Measurements from ENCODE around the gene ATG4A. TPM values are rescaled to one million over a fixed set of nuclear protein-coding genes. Genes with fewer than 3 reads are reported as not detected.

ATG4A gene
- total and polyA plus RNA-seq, 8 donors: 9.0 to 69.2 (median 19.1) TPM; not detected in 1

DNA sequence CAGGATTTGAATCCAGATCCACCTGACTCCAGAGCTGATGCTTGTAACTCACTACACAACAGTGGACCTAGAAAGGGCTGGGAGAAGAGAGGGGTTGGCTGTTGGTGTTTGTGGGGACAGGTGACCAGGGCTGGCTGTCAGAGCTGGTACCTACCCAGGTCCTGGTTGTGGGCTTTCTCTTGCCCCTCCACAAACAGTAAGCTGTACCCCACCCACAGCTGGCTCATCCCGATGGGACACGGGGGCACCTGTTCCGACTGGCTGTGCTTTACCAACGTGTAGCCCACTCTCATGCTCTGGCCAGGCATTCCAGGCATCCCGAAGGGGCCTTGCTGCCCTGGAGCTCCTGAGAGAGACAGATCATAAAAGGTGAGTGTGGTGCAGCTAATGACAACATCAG is 68.7 kb downstream of the ATG4A start:
- intact Hi-C loops (cut with DNase I; ENCODE audit: low total_unique reads): no loop called here
- 60 to 90% (median 78%) methylated on average over 1 to 5 of the region's 5 CpGs for WGBS, 5 donors
- Histone ChIP-seq H3K4me1 (no peaks in the 10 kb centered on the region), H3K36me3 (peaks cover 0 to 10% (median 0%) of the 10 kb centered on the region in 4 donors), H3K4me3 (no peak overlapping the region), H3K9me3 (no peaks in the 10 kb centered on the region), H3K27me3 (no peaks in the 10 kb centered on the region), H3K27ac (no peak overlapping the region)
- TF ChIP-seq, protein P1, sequence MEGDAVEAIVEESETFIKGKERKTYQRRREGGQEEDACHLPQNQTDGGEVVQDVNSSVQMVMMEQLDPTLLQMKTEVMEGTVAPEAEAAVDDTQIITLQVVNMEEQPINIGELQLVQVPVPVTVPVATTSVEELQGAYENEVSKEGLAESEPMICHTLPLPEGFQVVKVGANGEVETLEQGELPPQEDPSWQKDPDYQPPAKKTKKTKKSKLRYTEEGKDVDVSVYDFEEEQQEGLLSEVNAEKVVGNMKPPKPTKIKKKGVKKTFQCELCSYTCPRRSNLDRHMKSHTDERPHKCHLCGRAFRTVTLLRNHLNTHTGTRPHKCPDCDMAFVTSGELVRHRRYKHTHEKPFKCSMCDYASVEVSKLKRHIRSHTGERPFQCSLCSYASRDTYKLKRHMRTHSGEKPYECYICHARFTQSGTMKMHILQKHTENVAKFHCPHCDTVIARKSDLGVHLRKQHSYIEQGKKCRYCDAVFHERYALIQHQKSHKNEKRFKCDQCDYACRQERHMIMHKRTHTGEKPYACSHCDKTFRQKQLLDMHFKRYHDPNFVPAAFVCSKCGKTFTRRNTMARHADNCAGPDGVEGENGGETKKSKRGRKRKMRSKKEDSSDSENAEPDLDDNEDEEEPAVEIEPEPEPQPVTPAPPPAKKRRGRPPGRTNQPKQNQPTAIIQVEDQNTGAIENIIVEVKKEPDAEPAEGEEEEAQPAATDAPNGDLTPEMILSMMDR (IDR thresholded peaks at IDR 0.05): no peak
- no peak for DNase-seq

DNA sequence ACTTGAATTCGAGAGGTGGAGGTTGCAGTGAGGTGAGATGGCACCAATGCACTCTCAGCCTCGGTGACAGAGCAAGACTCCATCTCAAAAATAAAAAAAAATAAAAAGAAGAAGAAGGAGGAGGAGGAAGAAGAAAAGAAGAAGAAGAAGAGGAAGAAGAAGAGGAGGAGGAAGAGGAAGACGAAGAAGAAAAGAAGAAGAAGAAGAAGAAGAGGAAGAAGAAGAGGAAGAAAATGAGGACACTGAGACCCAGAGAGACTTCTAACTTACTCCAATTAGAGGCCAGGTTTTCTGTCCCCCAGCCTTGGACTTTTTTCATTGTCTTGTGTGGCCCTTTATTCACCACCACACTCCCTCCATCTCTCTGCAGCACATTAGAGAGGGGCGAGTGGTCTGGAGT is 70.7 kb downstream of the ATG4A start:
- Histone ChIP-seq H3K9me3 (no peaks in the 10 kb centered on the region), H3K27ac (no peak overlapping the region), H3K4me3 (no peak overlapping the region), H3K27me3 (no peaks in the 10 kb centered on the region), H3K4me1 (no peaks in the 10 kb centered on the region), H3K36me3 (no peaks in the 10 kb centered on the region)
- no peak for DNase-seq
- intact Hi-C loops (cut with DNase I; ENCODE audit: low total_unique reads): no loop called here
- WGBS, 5 donors: 74 to 90% (median 88%) methylated on average over 4 of the region's 4 CpGs
- no peak for TF ChIP-seq POLR2AphosphoS5 (IDR thresholded peaks at IDR 0.05)
- TF ChIP-seq, protein P1 (IDR thresholded peaks at IDR 0.05): no peak
- no peak for TF ChIP-seq POLR2A (IDR thresholded peaks at IDR 0.05)
- TF ChIP-seq EP300 (IDR thresholded peaks at IDR 0.05): no peak

DNA sequence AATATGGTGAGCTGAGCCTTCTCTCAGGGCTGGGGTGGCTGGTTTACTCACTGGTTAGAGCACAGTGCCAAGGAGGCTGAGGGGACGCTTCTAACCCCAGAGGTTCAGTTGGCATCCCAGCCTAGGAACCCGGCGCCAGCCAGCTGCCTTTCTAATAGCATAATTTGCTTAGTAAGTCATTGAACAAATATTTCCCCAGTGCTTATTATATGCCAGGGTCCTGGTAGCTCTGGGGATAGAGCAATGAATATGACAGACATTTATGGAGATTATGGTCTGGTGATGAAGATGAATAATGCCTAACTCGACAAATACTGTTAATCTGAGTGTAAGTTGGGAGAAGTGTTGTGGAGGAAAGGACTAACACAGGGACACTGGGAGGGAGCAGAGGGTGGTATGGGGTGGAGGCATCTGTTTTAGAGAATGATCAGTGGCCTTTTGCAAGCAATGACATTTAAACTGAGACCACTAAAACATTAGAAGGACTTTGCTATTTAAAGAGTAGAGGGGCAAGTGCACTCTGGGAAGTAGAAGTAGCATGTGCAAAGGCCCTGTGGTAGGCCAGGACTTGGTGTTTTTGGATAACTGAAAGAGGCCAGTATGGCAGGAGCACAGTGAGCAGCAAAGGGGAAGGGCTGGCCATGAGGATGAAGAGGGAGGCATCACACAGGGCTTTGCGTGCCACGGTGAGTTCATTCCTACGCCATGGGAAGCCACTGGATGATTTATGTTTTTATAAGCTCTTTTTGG is 71.9 kb downstream of the ATG4A start:
- H3K4me3 ChIP-seq: no peak overlapping the region
- no peaks in the 10 kb centered on the region for H3K4me1 ChIP-seq
- H3K27me3 ChIP-seq: no peaks in the 10 kb centered on the region
- intact Hi-C loops (cut with DNase I; ENCODE audit: low total_unique reads): no loop called here
- no peaks in the 10 kb centered on the region for H3K9me3 ChIP-seq
- H3K27ac ChIP-seq: no peak overlapping the region
- no peaks in the 10 kb centered on the region for H3K36me3 ChIP-seq
- no peak for DNase-seq
- WGBS, 5 donors: 69 to 90% (median 80%) methylated on average over 6 to 7 of the region's 7 CpGs
- TF ChIP-seq POLR2A (IDR thresholded peaks at IDR 0.05): no peak
- TF ChIP-seq EP300 (IDR thresholded peaks at IDR 0.05): no peak
- no peak for TF ChIP-seq POLR2AphosphoS5 (IDR thresholded peaks at IDR 0.05)
- TF ChIP-seq, protein P1 (IDR thresholded peaks at IDR 0.05): no peak

DNA sequence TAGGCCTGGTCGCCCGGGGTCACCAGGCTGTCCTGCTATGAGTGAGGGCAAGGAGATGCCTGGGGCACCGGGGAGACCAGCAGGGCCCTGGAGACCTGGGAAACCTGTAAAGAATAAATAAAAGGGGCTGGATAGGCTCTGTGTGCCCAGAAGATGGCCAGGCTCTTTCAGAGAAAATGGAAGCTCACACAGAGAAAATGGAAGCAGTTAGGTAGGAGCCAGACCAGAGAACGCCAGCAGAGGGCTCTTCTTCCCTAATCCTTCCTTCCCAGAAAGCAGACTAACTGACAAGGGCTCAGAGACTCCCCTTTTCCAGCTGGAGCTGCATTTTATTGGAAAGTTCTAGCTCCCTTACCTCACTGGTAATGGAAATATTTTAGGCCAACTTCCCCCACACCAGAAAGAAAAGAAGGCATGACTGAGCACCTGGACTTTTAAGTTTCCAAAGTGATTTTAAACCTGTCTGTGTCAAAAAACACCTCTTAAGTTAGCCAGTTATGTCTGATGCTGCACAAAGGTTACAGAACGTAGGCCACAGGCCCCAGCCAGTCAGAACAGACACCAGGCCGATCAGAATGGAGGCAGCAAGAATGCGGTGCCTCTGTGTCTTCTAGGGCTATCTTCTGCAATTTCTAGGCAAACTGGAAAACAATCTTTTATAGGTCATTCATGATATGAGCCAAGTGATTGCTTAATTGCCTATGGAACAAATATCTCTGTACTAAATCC is 74.0 kb downstream of the ATG4A start:
- peak; percentile 32 to 59 for DNase-seq
- Histone ChIP-seq H3K27me3 (no peaks in the 10 kb centered on the region), H3K36me3 (peaks cover 0 to 8% (median 0%) of the 10 kb centered on the region in 4 donors), H3K4me1 (no peaks in the 10 kb centered on the region), H3K27ac (no peak overlapping the region), H3K4me3 (no peak overlapping the region), H3K9me3 (no peaks in the 10 kb centered on the region)
- 58 to 78% (median 72%) methylated on average over 7 of the region's 7 CpGs for WGBS, 5 donors
- intact Hi-C loops (cut with DNase I; ENCODE audit: low total_unique reads): no loop called here
- TF ChIP-seq POLR2AphosphoS5 (IDR thresholded peaks at IDR 0.05): no peak
- TF ChIP-seq, protein P1 (IDR thresholded peaks at IDR 0.05): peak in 2 of 7 experiments; percentile 15 to 28
- no peak for TF ChIP-seq EP300 (IDR thresholded peaks at IDR 0.05)
- TF ChIP-seq POLR2A (IDR thresholded peaks at IDR 0.05): no peak
